Naive thymus-derived CD8-positive, alpha-beta T cell (primary cell): ENCODE results near the gene AHNAK. TPM values are rescaled to one million over a fixed set of nuclear protein-coding genes. Genes with fewer than 3 reads are reported as not detected.
"Not testable (repeated sequence)": the region's sequence is repeated elsewhere in the genome, so short reads cannot be mapped to it uniquely, and the experiment has no call there.

Source experiments
- ATAC-seq, 2 donors: fragments of 150-1000 bp; cut with Tn5 transposase in 1 of 2; sonication (Bioruptor Pico), chemical (Tn5 transposase) in 1 of 2; 1 replicate in 1 of 2; 2 replicates in 1 of 2; pipeline ENCODE4 v1.10.0; 2021; ENCODE audit warnings: mild to moderate bottlenecking in 2 of 2, moderate library complexity in 2 of 2
- POLR2A ChIA-PET: fragments of 350-600 bp; sonication (Branson Sonifier 250); formaldehyde crosslinking; loops from one replicate; lab custom pipeline; 2021; ENCODE audit warnings: antibody characterized with exemption; lab: Charles Lee
- DNase-seq, 10 donors: peaks; one replicate each; pipeline versions ENCODE4 v3.0.0 to v3.0.0-alpha.2; 2020 to 2022
- H3K27ac Mint-ChIP-seq, 10 donors: one replicate each; pipeline ENCODE4 v1.8.0; 2020 to 2022; ENCODE audit warnings: mild to moderate bottlenecking in 10 of 10, mixed read lengths in 10 of 10, moderate library complexity in 4 of 10, inconsistent platforms in 1 of 10
- H3K27me3 Mint-ChIP-seq, 5 donors: one replicate each; pipeline ENCODE4 v1.8.0; 2021 to 2022; ENCODE audit warnings: mixed read lengths in 5 of 5
- H3K36me3 Mint-ChIP-seq, 3 donors: one replicate each; pipeline ENCODE4 v1.8.0; 2020 to 2022; ENCODE audit warnings: mixed read lengths in 3 of 3, mild to moderate bottlenecking in 2 of 3, inconsistent platforms in 1 of 3
- H3K4me1 Mint-ChIP-seq, 4 donors: one replicate each; pipeline ENCODE4 v1.8.0; 2021 to 2022; ENCODE audit warnings: mixed read lengths in 4 of 4
- H3K4me3 Mint-ChIP-seq, 10 donors: one replicate each; pipeline ENCODE4 v1.8.0; 2020 to 2022; ENCODE audit warnings: mild to moderate bottlenecking in 10 of 10, mixed read lengths in 10 of 10, moderate library complexity in 6 of 10, inconsistent platforms in 1 of 10
- H3K9me3 Mint-ChIP-seq, 9 donors: one replicate each; pipeline ENCODE4 v1.8.0; 2020 to 2022; ENCODE audit warnings: mixed read lengths in 9 of 9, mild to moderate bottlenecking in 3 of 9, inconsistent platforms in 1 of 9, moderate library complexity in 1 of 9
- polyA plus RNA-seq, 3 donors: library from polyadenylated mRNA; unstranded; fragments of 300-500 nt; fragmentation: Illumina TruSeq; gene quantifications; one replicate each; pipeline ENCODE4 v1.2.3, GENCODE V29; 2021
- total RNA-seq, 8 experiments: library from RNA in 2 of 8; stranded (reverse) in 2 of 8; gene quantifications; one replicate each; pipeline ENCODE4 v1.2.3 and lab custom pipeline; 2021 to 2026

AHNAK gene, protein sequence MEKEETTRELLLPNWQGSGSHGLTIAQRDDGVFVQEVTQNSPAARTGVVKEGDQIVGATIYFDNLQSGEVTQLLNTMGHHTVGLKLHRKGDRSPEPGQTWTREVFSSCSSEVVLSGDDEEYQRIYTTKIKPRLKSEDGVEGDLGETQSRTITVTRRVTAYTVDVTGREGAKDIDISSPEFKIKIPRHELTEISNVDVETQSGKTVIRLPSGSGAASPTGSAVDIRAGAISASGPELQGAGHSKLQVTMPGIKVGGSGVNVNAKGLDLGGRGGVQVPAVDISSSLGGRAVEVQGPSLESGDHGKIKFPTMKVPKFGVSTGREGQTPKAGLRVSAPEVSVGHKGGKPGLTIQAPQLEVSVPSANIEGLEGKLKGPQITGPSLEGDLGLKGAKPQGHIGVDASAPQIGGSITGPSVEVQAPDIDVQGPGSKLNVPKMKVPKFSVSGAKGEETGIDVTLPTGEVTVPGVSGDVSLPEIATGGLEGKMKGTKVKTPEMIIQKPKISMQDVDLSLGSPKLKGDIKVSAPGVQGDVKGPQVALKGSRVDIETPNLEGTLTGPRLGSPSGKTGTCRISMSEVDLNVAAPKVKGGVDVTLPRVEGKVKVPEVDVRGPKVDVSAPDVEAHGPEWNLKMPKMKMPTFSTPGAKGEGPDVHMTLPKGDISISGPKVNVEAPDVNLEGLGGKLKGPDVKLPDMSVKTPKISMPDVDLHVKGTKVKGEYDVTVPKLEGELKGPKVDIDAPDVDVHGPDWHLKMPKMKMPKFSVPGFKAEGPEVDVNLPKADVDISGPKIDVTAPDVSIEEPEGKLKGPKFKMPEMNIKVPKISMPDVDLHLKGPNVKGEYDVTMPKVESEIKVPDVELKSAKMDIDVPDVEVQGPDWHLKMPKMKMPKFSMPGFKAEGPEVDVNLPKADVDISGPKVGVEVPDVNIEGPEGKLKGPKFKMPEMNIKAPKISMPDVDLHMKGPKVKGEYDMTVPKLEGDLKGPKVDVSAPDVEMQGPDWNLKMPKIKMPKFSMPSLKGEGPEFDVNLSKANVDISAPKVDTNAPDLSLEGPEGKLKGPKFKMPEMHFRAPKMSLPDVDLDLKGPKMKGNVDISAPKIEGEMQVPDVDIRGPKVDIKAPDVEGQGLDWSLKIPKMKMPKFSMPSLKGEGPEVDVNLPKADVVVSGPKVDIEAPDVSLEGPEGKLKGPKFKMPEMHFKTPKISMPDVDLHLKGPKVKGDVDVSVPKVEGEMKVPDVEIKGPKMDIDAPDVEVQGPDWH (N-terminal part only)
- 100 to 1,000 TPM; 227 to 231 TPM for total RNA-seq
- 10 to 100 TPM in 1 of 3 donors, 1 to 10 TPM in 2; 7.7 to 19.8 (median 9.4) TPM for polyA plus RNA-seq
- total RNA-seq (lab: John Stamatoyannopoulos, UW), result 60.9 to 2,098 (median 827) reads per million in 6 experiments

DNA sequence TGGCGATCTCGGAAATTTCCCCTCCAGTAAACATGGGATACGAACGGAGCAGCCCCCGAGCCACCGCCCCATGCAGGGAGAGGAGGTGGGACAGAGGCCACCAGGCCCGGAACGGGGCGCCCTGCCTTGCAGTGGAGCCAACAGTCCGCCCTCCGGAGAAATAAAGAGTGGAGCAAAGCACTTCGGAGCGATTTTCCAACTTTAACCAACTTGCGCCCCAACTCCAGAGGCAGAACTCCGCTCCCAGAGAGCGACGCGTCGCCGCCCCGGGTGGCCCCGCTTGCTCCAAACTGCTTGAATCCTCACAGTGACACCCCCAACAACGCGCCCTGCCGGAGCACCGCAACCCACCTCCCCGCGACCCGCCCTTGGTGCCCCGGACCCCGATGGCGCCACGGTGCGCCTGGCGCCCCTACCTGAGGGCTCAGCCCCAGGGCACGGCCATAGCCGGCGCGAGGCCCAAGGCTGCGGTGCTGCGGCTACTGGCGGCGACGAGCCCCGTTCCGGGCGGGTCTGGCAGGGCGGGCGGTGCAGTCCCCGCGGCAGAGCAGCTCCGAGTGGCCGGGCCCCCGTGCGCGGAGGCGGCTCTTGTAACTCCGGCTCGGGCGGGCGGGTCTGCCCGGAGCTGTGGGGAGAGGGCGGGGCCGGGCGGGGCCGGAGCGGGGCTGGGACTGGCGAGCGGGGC lies at the start of gene AHNAK:
TSS of gene AHNAK (minus strand) at position 563 of the 685 bp plus-strand sequence. CDS start 10,708 bp downstream, outside the sequence.
- ATAC-seq, result peak; percentile 50 to 55
- peak; percentile 50 to 83 (median 60) for DNase-seq
- H3K9me3 Mint-ChIP-seq, result no peaks in the 10 kb centered on the region

DNA sequence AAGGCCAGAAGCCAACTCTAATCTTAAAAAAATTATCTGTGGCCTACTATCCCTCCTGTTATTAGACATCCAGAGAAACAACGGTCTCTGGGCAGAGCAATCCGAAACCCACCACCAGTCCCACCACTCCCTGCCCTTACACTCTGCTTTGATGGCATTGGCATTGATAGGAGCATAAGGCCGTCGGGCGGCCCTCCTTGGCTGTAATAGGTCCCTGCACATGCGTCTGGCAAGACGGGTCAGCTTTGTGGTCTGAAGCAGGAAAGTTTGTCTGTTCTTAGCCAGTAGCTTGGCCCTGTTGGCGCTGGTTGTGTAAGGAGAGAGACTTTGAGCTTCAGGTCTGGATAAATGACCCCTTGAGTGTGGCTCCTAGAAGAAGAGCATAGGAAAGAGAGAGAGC lies 48.5 kb upstream of the AHNAK start:
- H3K4me3 Mint-ChIP-seq, result peak overlapping the region in 1 of 10 donors; percentile 29
- peaks cover 36 to 76% (median 71%) of the 10 kb centered on the region in 4 donors for H3K4me1 Mint-ChIP-seq
- DNase-seq, result no peak
- POLR2A ChIA-PET, result interaction anchor here (0.6 to 8.1 kb wide), 8 partner anchors 8 to 194 kb away, joined by 3 to 251 read pairs (median 6); partner anchors contain the start of genes B3GAT3, C11orf98, CSKMT and EEF1G
- peak overlapping the region in 8 of 10 donors; percentile 9 to 97 (median 54) for H3K27ac Mint-ChIP-seq
- H3K27me3 Mint-ChIP-seq, result peaks cover 0 to 3% (median 0%) of the 10 kb centered on the region in 5 donors
- peaks cover 4 to 69% (median 38%) of the 10 kb centered on the region in 3 donors for H3K36me3 Mint-ChIP-seq
- H3K9me3 Mint-ChIP-seq, result no peaks in the 10 kb centered on the region
- ATAC-seq, result no peak

More for the DNA sequence above, at the start of gene AHNAK:
- POLR2A ChIA-PET, result interaction anchor here (1.0 to 6.3 kb wide), 3 partner anchors 10 to 55 kb away, joined by 4 to 207 read pairs (median 11); partner anchors contain the start of genes MTA2 and TUT1
- peak within 1 kb of the TSS; percentile 89 to 95 (median 94) for H3K4me3 Mint-ChIP-seq
- no peaks in the 10 kb centered on the region for H3K36me3 Mint-ChIP-seq
- H3K27ac Mint-ChIP-seq, result peak within 1 kb of the TSS; percentile 75 to 100 (median 94)
- H3K4me1 Mint-ChIP-seq, result peaks cover 27 to 67% (median 66%) of the 10 kb centered on the region in 4 donors
- no peaks in the 10 kb centered on the region for H3K27me3 Mint-ChIP-seq

DNA sequence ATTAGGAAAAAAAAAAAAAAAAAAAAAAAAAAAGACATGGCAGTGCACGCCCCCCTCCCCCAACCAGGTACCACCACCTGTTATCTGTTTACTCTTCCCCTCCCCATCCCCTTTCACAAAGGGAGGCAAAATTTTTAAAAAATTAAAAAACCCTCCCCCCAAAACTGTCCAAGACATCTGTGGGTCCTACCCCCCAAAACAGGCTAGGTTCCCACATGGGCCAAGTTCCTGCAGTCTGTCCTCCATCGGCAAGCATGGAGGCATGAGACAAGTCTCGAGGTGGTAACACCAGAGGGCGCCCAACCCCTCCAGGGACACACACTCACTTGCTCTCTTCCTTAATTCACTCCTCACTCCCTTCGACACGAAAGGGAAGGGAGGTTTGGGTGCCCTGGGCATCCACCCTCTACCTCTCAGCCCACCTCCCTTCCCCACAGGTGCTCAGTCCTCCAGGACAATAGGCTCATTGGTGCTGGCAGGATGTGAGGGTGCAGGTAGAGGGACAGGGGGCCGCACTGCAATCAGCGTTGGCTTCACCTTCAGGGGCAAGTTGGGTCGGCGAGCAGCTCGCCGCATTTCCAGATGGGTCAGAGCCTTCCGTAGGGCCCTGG lies 46.9 kb upstream of the AHNAK start:
- DNase-seq (peak; percentile 55 to 88 (median 70)), ATAC-seq (no peak)
- peaks cover 4 to 60% (median 28%) of the 10 kb centered on the region in 3 donors for H3K36me3 Mint-ChIP-seq
- peaks cover 23 to 70% (median 64%) of the 10 kb centered on the region in 4 donors for H3K4me1 Mint-ChIP-seq
- peak overlapping the region; percentile 66 to 90 (median 82) for H3K4me3 Mint-ChIP-seq
- POLR2A ChIA-PET, result interaction anchor here (0.6 to 8.1 kb wide), 19 partner anchors 10 to 262 kb away, joined by 3 to 251 read pairs (median 44); partner anchors contain the start of genes B3GAT3, BSCL2, C11orf98 and CSKMT
- peak overlapping the region; percentile 90 to 97 (median 95) for H3K27ac Mint-ChIP-seq
- no peaks in the 10 kb centered on the region for H3K9me3 Mint-ChIP-seq
- H3K27me3 Mint-ChIP-seq, result peaks cover 0 to 3% (median 0%) of the 10 kb centered on the region in 5 donors

DNA sequence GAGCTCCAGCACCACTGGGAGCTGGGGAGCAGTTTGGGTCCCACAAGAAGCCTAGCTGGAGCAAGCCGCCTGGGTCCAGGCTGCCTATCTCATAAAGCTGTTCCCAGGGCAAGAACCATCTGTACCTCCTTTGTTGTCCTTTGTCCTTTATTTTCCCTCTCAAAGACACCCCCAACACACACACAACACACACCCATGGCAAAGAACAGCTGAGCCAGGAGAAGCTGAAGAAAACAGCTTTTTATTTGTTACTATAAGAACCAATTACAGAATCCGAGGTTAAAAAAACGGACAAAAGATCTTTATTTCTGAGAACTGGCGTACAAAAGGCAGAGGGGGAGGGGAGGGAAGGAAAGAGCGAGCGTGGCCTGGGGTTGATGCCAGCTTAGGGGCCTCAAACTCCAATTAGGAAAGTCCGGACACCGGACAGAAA lies 46.4 kb upstream of the AHNAK start:
- no peak for DNase-seq
- POLR2A ChIA-PET, result interaction anchor here (0.6 to 8.1 kb wide), 22 partner anchors 10 to 263 kb away, joined by 3 to 251 read pairs (median 37); partner anchors contain the start of genes B3GAT3, BSCL2, C11orf98 and CSKMT
- peaks cover 4 to 58% (median 24%) of the 10 kb centered on the region in 3 donors for H3K36me3 Mint-ChIP-seq
- H3K27ac Mint-ChIP-seq, result peak overlapping the region; percentile 25 to 99 (median 97)
- ATAC-seq, result no peak
- peaks cover 0 to 3% (median 0%) of the 10 kb centered on the region in 5 donors for H3K27me3 Mint-ChIP-seq
- H3K9me3 Mint-ChIP-seq, result no peaks in the 10 kb centered on the region
- H3K4me3 Mint-ChIP-seq, result peak overlapping the region in 7 of 10 donors; percentile 7 to 96 (median 85)
- H3K4me1 Mint-ChIP-seq, result peaks cover 19 to 66% (median 60%) of the 10 kb centered on the region in 4 donors

DNA sequence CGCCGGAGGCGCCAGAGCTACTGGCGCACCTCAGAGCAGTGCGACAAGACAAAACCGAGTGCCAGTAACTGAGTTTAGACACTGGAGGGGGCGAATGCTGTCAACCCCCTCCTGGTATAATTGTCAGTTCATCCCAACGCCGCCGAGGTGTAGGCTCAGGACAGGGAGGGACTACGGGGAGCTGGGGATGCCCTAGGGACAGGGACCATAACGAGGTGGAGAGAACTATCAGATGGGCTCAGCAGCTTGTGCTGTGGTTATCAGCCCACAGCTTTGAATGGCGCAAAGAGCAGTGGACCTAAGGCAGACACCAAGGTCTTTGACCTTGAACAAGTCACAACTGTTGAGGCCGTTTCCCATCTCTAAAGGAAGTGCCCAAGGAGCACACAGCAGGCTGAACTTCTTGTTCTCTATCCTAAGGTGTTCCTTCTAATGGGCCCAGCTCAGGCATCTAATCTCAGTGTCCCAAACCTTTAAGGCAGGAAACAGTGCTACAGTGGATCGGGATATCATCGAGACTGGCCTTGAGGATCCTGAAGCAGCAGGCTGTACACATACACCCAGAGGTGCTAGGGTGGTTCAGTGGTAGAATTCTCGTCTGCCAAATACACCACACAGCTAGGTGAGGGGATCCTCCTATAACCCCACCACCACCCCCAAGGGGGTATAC lies 45.7 kb upstream of the AHNAK start:
- no peaks in the 10 kb centered on the region for H3K9me3 Mint-ChIP-seq
- peaks cover 15 to 62% (median 54%) of the 10 kb centered on the region in 4 donors for H3K4me1 Mint-ChIP-seq
- peaks cover 0 to 3% (median 0%) of the 10 kb centered on the region in 5 donors for H3K27me3 Mint-ChIP-seq
- H3K36me3 Mint-ChIP-seq, result peaks cover 4 to 58% (median 19%) of the 10 kb centered on the region in 3 donors
- H3K4me3 Mint-ChIP-seq, result peak overlapping the region; percentile 85 to 97 (median 94)
- POLR2A ChIA-PET, result interaction anchor here (0.5 to 8.1 kb wide), 50 partner anchors 11 to 1748 kb away, joined by 3 to 251 read pairs (median 10); partner anchors contain the start of genes AHNAK, B3GAT3, BSCL2 and C11orf98
- H3K27ac Mint-ChIP-seq, result peak overlapping the region; percentile 95 to 99 (median 98)
- DNase-seq, result no peak
- no peak for ATAC-seq

DNA sequence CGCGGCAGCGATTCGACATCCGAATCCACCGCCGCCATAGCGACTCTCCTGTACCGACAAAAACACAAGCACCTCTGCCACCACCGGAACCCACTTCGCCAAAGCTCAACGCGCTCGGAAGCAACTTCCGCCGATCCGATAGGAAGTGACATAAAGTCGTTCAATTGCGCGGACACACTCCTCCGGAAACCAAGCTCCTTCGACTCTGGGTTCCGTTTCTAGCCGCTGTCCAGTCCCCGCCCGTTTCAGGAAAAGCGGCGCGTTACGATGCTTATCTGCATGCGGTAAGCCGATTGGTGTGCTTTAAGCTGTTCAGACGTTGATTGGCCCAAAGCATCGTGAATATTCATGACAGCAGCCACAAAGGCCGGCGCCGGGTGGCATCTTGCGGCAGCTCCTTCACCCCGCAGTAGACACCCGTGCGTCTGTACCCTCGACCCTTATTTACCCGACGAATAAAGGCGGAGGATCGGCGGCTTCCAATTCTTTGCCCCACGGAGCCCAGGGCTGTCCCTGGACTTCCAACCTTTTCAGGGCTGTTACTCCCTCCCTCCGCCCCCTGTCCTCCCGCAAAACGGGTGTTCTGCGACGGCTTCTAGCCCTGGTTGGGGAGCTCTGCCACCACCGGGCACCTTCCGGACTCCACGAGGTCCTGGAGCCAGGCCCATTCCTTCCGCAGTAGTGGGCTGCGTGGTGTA lies 45.0 kb upstream of the AHNAK start, which contains the start of gene TUT1:
TSS of gene TUT1 (minus strand) at position 76 of the 698 bp plus-strand sequence. CDS start at position 38, 38 bp downstream.
- Mint-ChIP-seq H3K27me3 (peaks cover 0 to 3% (median 0%) of the 10 kb centered on the region in 5 donors), H3K4me1 (peaks cover 15 to 60% (median 51%) of the 10 kb centered on the region in 4 donors), H3K4me3 (peak within 1 kb of the TSS; percentile 85 to 97 (median 94)), H3K36me3 (peaks cover 4 to 57% (median 17%) of the 10 kb centered on the region in 3 donors), H3K27ac (peak within 1 kb of the TSS; percentile 95 to 99 (median 98)), H3K9me3 (no peaks in the 10 kb centered on the region)
- POLR2A ChIA-PET, result interaction anchor here (0.5 to 8.1 kb wide), 59 partner anchors 10 to 1749 kb away, joined by 3 to 251 read pairs (median 6); partner anchors contain the start of genes AHNAK, B3GAT3, BSCL2 and C11orf98
- peak; percentile 84 to 86 for ATAC-seq
- peak; percentile 81 to 98 (median 96) for DNase-seq

DNA sequence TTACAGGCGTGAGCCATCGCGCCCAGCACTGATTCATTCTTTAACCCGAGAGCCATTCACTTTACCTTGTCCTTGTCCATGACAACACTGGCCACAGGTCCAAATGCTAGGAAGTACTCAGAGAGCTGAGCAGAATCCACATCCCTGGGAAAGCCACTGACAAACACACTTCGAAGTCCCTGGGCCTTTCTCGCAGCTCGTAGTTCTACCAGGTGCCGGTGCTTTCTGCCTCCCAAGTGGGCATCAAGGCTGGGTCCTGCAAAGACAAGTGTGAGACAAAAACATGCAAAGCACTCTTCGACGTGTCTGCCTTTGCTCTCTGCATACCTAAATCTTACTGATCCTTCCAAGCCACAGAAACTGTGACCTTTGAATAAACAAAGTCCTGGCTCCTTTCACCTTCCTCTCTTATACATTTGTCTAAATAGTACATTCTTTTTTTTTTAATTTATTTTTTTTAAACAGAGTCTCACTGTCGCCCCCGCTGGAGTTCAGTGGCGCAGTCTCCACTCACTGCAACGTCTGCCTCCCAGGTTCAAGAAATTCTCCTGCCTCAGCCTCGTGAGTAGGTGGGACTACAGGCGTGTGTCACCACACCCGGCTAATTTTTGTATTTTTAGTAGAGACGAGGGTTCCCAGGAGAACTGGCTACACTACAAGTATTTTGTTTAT lies 42.5 kb upstream of the AHNAK start:
- peak overlapping the region in 7 of 10 donors; percentile 8 to 99 (median 79) for H3K27ac Mint-ChIP-seq
- DNase-seq, result peak in 1 of 10 donors; percentile 13
- H3K4me3 Mint-ChIP-seq, result peak overlapping the region in 4 of 10 donors; percentile 18 to 96 (median 63)
- H3K36me3 Mint-ChIP-seq, result peaks cover 0 to 52% (median 10%) of the 10 kb centered on the region in 3 donors
- peaks cover 16 to 56% (median 41%) of the 10 kb centered on the region in 4 donors for H3K4me1 Mint-ChIP-seq
- ATAC-seq, result no peak
- H3K27me3 Mint-ChIP-seq, result peaks cover 0 to 3% (median 0%) of the 10 kb centered on the region in 5 donors
- POLR2A ChIA-PET, result interaction anchor here (1.1 to 8.1 kb wide), 5 partner anchors 10 to 79 kb away, joined by 3 to 251 read pairs (median 40); partner anchors contain the start of genes C11orf98, CSKMT, EEF1G and EML3
- no peaks in the 10 kb centered on the region for H3K9me3 Mint-ChIP-seq

DNA sequence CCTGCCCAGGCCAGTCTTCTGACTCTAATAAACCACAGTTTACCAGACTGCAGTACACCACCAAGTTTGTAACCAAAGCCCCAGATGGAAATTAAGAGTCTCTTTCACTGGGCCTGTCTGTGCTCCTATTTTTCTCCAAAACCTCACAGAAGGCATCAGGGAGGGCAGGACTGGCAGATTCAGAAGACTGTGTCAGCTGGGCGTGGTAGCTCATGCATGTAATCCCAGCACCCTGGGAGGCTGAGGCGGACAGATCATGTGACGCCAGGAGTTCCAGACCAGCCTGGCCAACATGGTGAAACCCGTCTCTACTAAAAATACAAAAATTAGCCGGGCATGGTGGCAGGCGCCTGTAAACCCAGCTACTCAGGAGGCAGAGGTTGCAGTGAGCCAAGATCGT lies 38.8 kb upstream of the AHNAK start:
- POLR2A ChIA-PET, result interaction anchor here (0.6 to 8.1 kb wide), 5 partner anchors 11 to 269 kb away, joined by 3 to 40 read pairs (median 3); partner anchors contain the start of genes C11orf98, CSKMT and EEF1G
- H3K36me3 Mint-ChIP-seq, result peaks cover 0 to 73% (median 10%) of the 10 kb centered on the region in 3 donors
- DNase-seq, result not testable (repeated sequence)

More for the DNA sequence above, 38.8 kb upstream of the AHNAK start:
- H3K4me1 Mint-ChIP-seq, result peaks cover 4 to 40% (median 10%) of the 10 kb centered on the region in 4 donors
- ATAC-seq, H3K27me3 Mint-ChIP-seq, H3K9me3 Mint-ChIP-seq, H3K4me3 Mint-ChIP-seq: not testable (repeated sequence)
- peak overlapping the region in 1 of 10 donors; percentile 15 for H3K27ac Mint-ChIP-seq
